K562 (cell line): ENCODE results near the gene IPO9. TPM values are rescaled to one million over a fixed set of nuclear protein-coding genes. Genes with fewer than 3 reads are reported as not detected.

Source experiments
- ATAC-seq: fragments of 200-7000 bp; cut with Tn5 transposase; 3 replicates; pipeline ENCODE4 v1.9.1; 2020; ENCODE audit warnings: moderate library complexity
- BruUV-seq: library from RNA; stranded (reverse); fragments of 400-500 nt; replicated peaks from 2 replicates; lab custom pipeline; 2021; lab: Mats Ljungman, UMichigan
- CTCF ChIA-PET: fragments of 300-600 bp; formaldehyde crosslinking; extraction: SDS; loops from one replicate; lab custom pipeline; 2021; ENCODE audit warnings: low intra/inter-chr PET ratio; lab: Yijun Ruan, JAX
- POLR2A ChIA-PET: fragments of 300-600, 350-650 bp; sonication (Branson Sonifier 250); formaldehyde crosslinking; extraction: SDS; loops from one replicate; lab custom pipeline; 2021; ENCODE audit warnings: antibody characterized with exemption, inconsistent platforms; lab: Yijun Ruan, JAX
- DNase-seq, 4 experiments: peaks; one replicate each; pipeline versions ENCODE4 v3.0.0 to v3.0.0-alpha.2; 2011 to 2018; ENCODE audit warnings: low spot score in 3 of 4, mixed read lengths in 3 of 4; ENCODE audit errors: extremely low read depth in 1 of 4
- FAIRE-seq: peaks from 2 replicates; lab custom pipeline; 2011; peaks lifted over from hg19 to GRCh38; lab: Jason Lieb, UNC
- H2AFZ ChIP-seq: 2 replicates; pipeline ENCODE4 v1.6.0; 2011; ENCODE audit warnings: low read depth, low read length, control low read depth, inconsistent platforms
- H3K27ac ChIP-seq: fragments of 200-600 bp; 3 replicates; pipeline ENCODE4 v1.8.0; 2011; ENCODE audit warnings: low read depth, mild to moderate bottlenecking, control low read depth, inconsistent platforms, low read length, moderate library complexity, mixed read lengths; ENCODE audit errors: extremely low read depth
- H3K27me3 ChIP-seq, 2 experiments: fragments of 300-600 bp in 1 of 2; 2 replicates in 1 of 2; 3 replicates in 1 of 2; pipeline versions ENCODE4 v1.6.0 to v1.8.0; 2011; ENCODE audit warnings: inconsistent platforms in 2 of 2, low read length in 2 of 2, mild to moderate bottlenecking in 1 of 2, mixed read lengths in 1 of 2, moderate library complexity in 1 of 2; ENCODE audit not compliant: control insufficient read depth in 2 of 2, insufficient read depth in 2 of 2
- H3K36me3 ChIP-seq: fragments of 300-600 bp; 3 replicates; pipeline ENCODE4 v1.8.0; 2011; ENCODE audit warnings: mild to moderate bottlenecking, low read length, inconsistent platforms; ENCODE audit not compliant: control insufficient read depth, insufficient read depth
- H3K4me1 ChIP-seq, 2 experiments: fragments of 200-600 bp in 1 of 2; replicated peaks in 1 of 2; 2 replicates in 1 of 2; 3 replicates in 1 of 2; pipeline versions ENCODE4 v1.5.1 to v1.8.0; 2011; ENCODE audit warnings: inconsistent platforms in 2 of 2, low read length in 2 of 2, mild to moderate bottlenecking in 1 of 2, mixed read lengths in 1 of 2, moderate library complexity in 1 of 2; ENCODE audit not compliant: control insufficient read depth in 2 of 2, insufficient read depth in 2 of 2
- H3K4me2 ChIP-seq: 2 replicates; pipeline ENCODE4 v1.6.1; 2011; ENCODE audit warnings: low read length, control low read depth, inconsistent platforms, mixed read lengths; ENCODE audit not compliant: insufficient read depth
- H3K4me3 ChIP-seq: fragments of 200-600 bp; sonication (generic), shearing (Covaris generic); 2 replicates; pipeline ENCODE4 v1.5.1; 2016; ENCODE audit warnings: control low read depth, inconsistent platforms
- H3K79me2 ChIP-seq: fragments of 200-600 bp; 3 replicates; pipeline ENCODE4 v1.8.0; 2011; ENCODE audit warnings: low read length, inconsistent platforms; ENCODE audit not compliant: control insufficient read depth, insufficient read depth
- H3K9ac ChIP-seq, 2 experiments: 2 replicates each; pipeline versions ENCODE4 v1.6.0 to v1.6.1; 2011; ENCODE audit warnings: low read depth in 2 of 2, low read length in 2 of 2, control low read depth in 1 of 2, inconsistent platforms in 1 of 2, mild to moderate bottlenecking in 1 of 2, mixed read lengths in 1 of 2; ENCODE audit not compliant: insufficient read depth in 1 of 2
- H3K9me1 ChIP-seq: one replicate; pipeline ENCODE4 v1.6.0; 2011; ENCODE audit warnings: inconsistent platforms, mild to moderate bottlenecking, low read length, moderate library complexity; ENCODE audit not compliant: control insufficient read depth, insufficient read depth
- H3K9me3 ChIP-seq: replicated peaks from 2 replicates; pipeline ENCODE4 v1.5.1; 2011; ENCODE audit warnings: low read depth, low read length, inconsistent platforms; ENCODE audit not compliant: control insufficient read depth, insufficient read depth
- H4K20me1 ChIP-seq: replicated peaks from 2 replicates; pipeline ENCODE4 v1.6.1; 2011; ENCODE audit warnings: low read length, inconsistent platforms, mixed read lengths; ENCODE audit not compliant: control insufficient read depth, insufficient read depth
- CBX3 ChIP-seq, 2 experiments: IDR thresholded peaks; 1 replicate in 1 of 2; 2 replicates in 1 of 2; pipeline ENCODE4 v1.6.1; 2012; ENCODE audit warnings: inconsistent platforms in 2 of 2, low read length in 2 of 2, borderline replicate concordance in 1 of 2, control low read depth in 1 of 2
- CTBP1 ChIP-seq: fragments of 450-650 bp; IDR thresholded peaks from 2 replicates; pipeline ENCODE4 v1.6.1; 2016; ENCODE audit warnings: borderline replicate concordance
- HMG20A ChIP-seq: fragments of 450-650 bp; formaldehyde crosslinking; conservative IDR thresholded peaks from 2 replicates; pipeline ENCODE4 v1.4.0; 2020; ENCODE audit warnings: mild to moderate bottlenecking, mixed read lengths
- MTA1 ChIP-seq: fragments of 450-650 bp; IDR thresholded peaks from 2 replicates; pipeline ENCODE4 v1.6.1; 2017; ENCODE audit warnings: borderline replicate concordance
- NR2C1 ChIP-seq, 2 experiments: fragments of 450-650 bp; IDR thresholded peaks; 2 replicates each; pipeline ENCODE4 v1.6.1; 2017; ENCODE audit warnings: mild to moderate bottlenecking in 2 of 2, antibody characterized with exemption in 1 of 2, inconsistent platforms in 1 of 2, missing compliant biosample characterization in 1 of 2, missing genetic modification characterization in 1 of 2
- TEAD4 ChIP-seq, 2 experiments: sonication (generic) in 1 of 2; formaldehyde crosslinking in 1 of 2; IDR thresholded peaks; 2 replicates each; pipeline versions ENCODE4 v1.6.1 to v1.8.0; 2012 to 2022; ENCODE audit warnings: borderline replicate concordance in 1 of 2, inconsistent platforms in 1 of 2, low read length in 1 of 2, mild to moderate bottlenecking in 1 of 2, missing genetic modification reagents in 1 of 2
- ZFX ChIP-seq: sonication (generic); formaldehyde crosslinking; IDR thresholded peaks from 2 replicates; pipeline ENCODE4 v1.8.0; 2022; ENCODE audit warnings: mild to moderate bottlenecking, missing genetic modification reagents, moderate library complexity
- WGBS: fragments of 100-300 bp; shearing (Covaris generic); methylation state at CpG from one replicate; pipeline ENCODE4 v1.1.6; 2016; ENCODE audit warnings: low coverage, mixed read lengths; ENCODE audit not compliant: insufficient coverage; ENCODE audit errors: missing lambda C conversion rate; 5-methylcytosine and 5-hydroxymethylcytosine counted together
- in situ Hi-C: fragments of 300-500 bp; cut with MboI; formaldehyde crosslinking; loops from 4 replicates; pipeline ENCODE4 v1.15.0; 2018; ENCODE audit warnings: inconsistent platforms, mixed read lengths
- intact Hi-C: fragments of 100-400 bp; cut with micrococcal nuclease; formaldehyde crosslinking; loops from 2 replicates; pipeline ENCODE4 v1.14.2; 2022
- polyA plus RNA-seq, 8 experiments: library from polyadenylated mRNA; depleted of rRNA in 4 of 8; stranded (reverse) in 5 of 8; unstranded in 3 of 8; fragments of >200 nt; fragmentation: Nextera tagmentation in 2 of 8; fragmentation: Illumina TruSeq in 1 of 8; extraction: Ambion mirVana in 2 of 8; extraction: Trizol in 1 of 8; gene quantifications; 2 replicates each; pipeline versions ENCODE4 v1.2.1 to v1.2.3, GENCODE V29; 2011 to 2014; ENCODE audit warnings: inconsistent platforms in 1 of 8, missing spikeins in 1 of 8
- total RNA-seq, 7 experiments: library from RNA; depleted of rRNA in 6 of 7; stranded (reverse); fragments of >200 nt in 6 of 7; fragmentation: Illumina TruSeq in 2 of 7; extraction: Trizol in 2 of 7; gene quantifications; 2 replicates each; pipeline versions ENCODE4 v1.2.1 to v1.2.3, GENCODE V29; 2011 to 2021; ENCODE audit warnings: low replicate concordance in 1 of 7
- TF ChIP-seq, protein P1 (sequence below): sonication (generic); formaldehyde crosslinking; IDR thresholded peaks from 2 replicates; pipeline ENCODE4 v1.9.0; 2022; ENCODE audit warnings: mild to moderate bottlenecking, missing genetic modification reagents

IPO9 gene
- total and polyA plus RNA-seq, 9 of the 15 experiments (the other 6 are each of a cell fraction or from before 2014, with no cell fraction given): 27.9 to 78.6 (median 43.9) TPM

DNA sequence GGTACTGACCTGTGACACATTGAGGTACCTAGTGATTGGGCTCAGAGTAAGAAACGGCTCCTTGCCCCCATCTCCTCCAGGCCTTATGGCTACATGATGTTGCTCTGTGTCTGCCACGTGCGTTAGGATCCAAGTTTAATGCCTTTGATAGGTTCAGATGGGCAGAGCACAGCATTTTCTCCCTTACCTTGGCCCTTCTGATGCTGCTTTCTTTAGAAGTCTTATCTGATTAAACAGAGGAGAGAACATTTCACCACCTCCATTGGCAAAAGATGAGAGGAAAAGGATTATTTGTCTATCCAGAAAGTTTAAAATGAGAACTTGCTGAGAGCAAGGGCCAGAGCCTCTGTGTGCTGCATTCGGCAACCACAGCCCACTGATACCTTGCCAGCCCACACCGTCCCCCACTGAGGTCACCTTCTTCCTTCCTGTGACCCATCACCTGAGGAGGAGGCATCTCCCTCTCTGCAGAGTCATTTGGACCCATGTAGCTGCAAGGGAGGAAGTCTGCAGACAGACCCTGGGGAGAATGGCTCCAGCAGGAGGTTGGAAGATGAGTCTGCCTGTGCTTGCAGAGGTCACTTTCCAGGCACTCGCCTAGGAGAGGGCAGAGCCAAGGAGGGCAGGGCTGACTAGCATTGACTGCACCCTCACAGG, 76.4 kb downstream of the IPO9 start:
- Histone ChIP-seq H3K4me2 (no peak overlapping the region), H3K9me3 (no peaks in the 10 kb centered on the region), H3K4me3 (no peak overlapping the region), H3K27ac (no peak overlapping the region), H3K79me2 (no peaks in the 10 kb centered on the region), H4K20me1 (no peaks in the 10 kb centered on the region), H3K36me3 (no peaks in the 10 kb centered on the region), H3K27me3 (peaks cover 0 to 4% of the 10 kb centered on the region in 2 experiments; a peak in 3 of 5 replicates), H3K9ac (peak overlapping the region in 1 of 2 experiments; percentile 57; a peak in 1 of 4 replicates), H3K4me1 (no peaks in the 10 kb centered on the region), H3K9me1 (no peaks in the 10 kb centered on the region), H2AFZ (no peak overlapping the region)
- FAIRE-seq: peak; percentile 15
- in situ Hi-C loops: no loop called here
- TF ChIP-seq ZFX (CRISPR knock-in tag): no peak
- TF ChIP-seq TEAD4 (IDR thresholded peaks at IDR 0.05; ENCODE audit: low read length): no peak
- TF ChIP-seq TEAD4 (CRISPR knock-in tag; IDR thresholded peaks at IDR 0.05; ENCODE audit: borderline replicate concordance): 0 out of 2 replicates have a peak, but pooled peaks have one; percentile 38
- TF ChIP-seq, protein P1, sequence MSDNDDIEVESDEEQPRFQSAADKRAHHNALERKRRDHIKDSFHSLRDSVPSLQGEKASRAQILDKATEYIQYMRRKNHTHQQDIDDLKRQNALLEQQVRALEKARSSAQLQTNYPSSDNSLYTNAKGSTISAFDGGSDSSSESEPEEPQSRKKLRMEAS: 0 out of 2 replicates have a peak, but pooled peaks have one; percentile 27
- peak in 1 of 2 experiments; percentile 72; a peak in 1 of 3 replicates for TF ChIP-seq CBX3 (IDR thresholded peaks at IDR 0.05; ENCODE audit: borderline replicate concordance in 1 of 2, low read length in 2 of 2)
- no peak for TF ChIP-seq HMG20A (CRISPR knock-in tag)
- no peak for TF ChIP-seq NR2C1 (IDR thresholded peaks at IDR 0.05)
- 0 out of 2 replicates have a peak, but pooled peaks have one; percentile 10 for TF ChIP-seq NR2C1 (tag; IDR thresholded peaks at IDR 0.05)
- TF ChIP-seq MTA1: no peak
- peak; percentile 29; the same call in 1 of the 2 replicates for TF ChIP-seq CTBP1
- ATAC-seq: peak; percentile 32; the same call in 2 of the 3 replicates
- BruUV-seq: no TSS peak
- intact Hi-C loops: no loop called here
- CTCF ChIA-PET: no interaction called here
- POLR2A ChIA-PET: interaction anchor here (1.9 kb wide), 1 partner anchor 8 kb away, joined by 9 read pairs; no protein-coding TSS in a partner anchor
- DNase-seq: no peak
- WGBS: 35% methylated on average over 6 of the region's 6 CpGs
